ENCODE measurements around the gene C15orf39. TPM values are rescaled to one million over a fixed set of nuclear protein-coding genes. Genes with fewer than 3 reads are reported as not detected.

Gene C15orf39
- total RNA-seq, 2 donors from 2014 or later, result 17.9 to 96.3 TPM

GRCh38 chr15:75229191-75230015 lies 27.7 kb downstream of the C15orf39 start:
- WGBS, result 92% methylated on average over 21 of the region's 21 CpGs
- DNase-seq (ENCODE audit: low spot score), result no peak
- intact Hi-C loops (cut with DNase I), result no loop called here
- Histone ChIP-seq H3K27ac (no peak overlapping the region), H3K9me3 (no peaks in the 10 kb centered on the region), H3K4me3 (no peak overlapping the region), H3K36me3 (no peaks in the 10 kb centered on the region), H3K27me3 (replicated peaks; ENCODE audit: insufficient read depth) (no peaks in the 10 kb centered on the region), H3K4me1 (replicated peaks) (no peaks in the 10 kb centered on the region)
- TF ChIP-seq POLR2A (IDR thresholded peaks at IDR 0.05) (no peak), CTCF (IDR thresholded peaks at IDR 0.05) (no peak), POLR2AphosphoS5 (IDR thresholded peaks at IDR 0.05) (no peak)

GRCh38 chr15:75230016-75230343 lies 28.3 kb downstream of the C15orf39 start:
- no peaks in the 10 kb centered on the region for H3K9me3 ChIP-seq
- intact Hi-C loops (cut with DNase I), result no loop called here
- peaks cover under 1% of the 10 kb centered on the region for H3K27me3 ChIP-seq (replicated peaks; ENCODE audit: insufficient read depth)
- no peak for DNase-seq (ENCODE audit: low spot score)
- no peak for TF ChIP-seq POLR2A (IDR thresholded peaks at IDR 0.05)
- TF ChIP-seq POLR2AphosphoS5 (IDR thresholded peaks at IDR 0.05), result no peak
- no peak for TF ChIP-seq CTCF (IDR thresholded peaks at IDR 0.05)
- WGBS, result 83% methylated on average over 2 of the region's 2 CpGs
- no peak overlapping the region for H3K27ac ChIP-seq
- H3K4me1 ChIP-seq (replicated peaks), result no peaks in the 10 kb centered on the region
- H3K4me3 ChIP-seq, result no peak overlapping the region
- H3K36me3 ChIP-seq, result no peaks in the 10 kb centered on the region

GRCh38 chr15:75230551-75231371 lies 29.1 kb downstream of the C15orf39 start:
- H3K27me3 ChIP-seq (replicated peaks; ENCODE audit: insufficient read depth), result peaks cover 4% of the 10 kb centered on the region
- TF ChIP-seq POLR2A (IDR thresholded peaks at IDR 0.05) (no peak), POLR2AphosphoS5 (IDR thresholded peaks at IDR 0.05) (no peak), CTCF (IDR thresholded peaks at IDR 0.05) (no peak)
- 83% methylated on average over 16 of the region's 16 CpGs for WGBS
- no peak for DNase-seq (ENCODE audit: low spot score)
- H3K36me3 ChIP-seq, result no peaks in the 10 kb centered on the region
- no peaks in the 10 kb centered on the region for H3K9me3 ChIP-seq
- intact Hi-C loops (cut with DNase I), result no loop called here
- H3K4me3 ChIP-seq, result no peak overlapping the region
- H3K4me1 ChIP-seq (replicated peaks), result no peaks in the 10 kb centered on the region
- no peak overlapping the region for H3K27ac ChIP-seq

GRCh38 chr15:75231836-75232235 lies 30.2 kb downstream of the C15orf39 start:
- Histone ChIP-seq H3K4me1 (replicated peaks) (no peaks in the 10 kb centered on the region), H3K27ac (no peak overlapping the region), H3K27me3 (replicated peaks; ENCODE audit: insufficient read depth) (peaks cover 4% of the 10 kb centered on the region), H3K9me3 (no peaks in the 10 kb centered on the region), H3K4me3 (no peak overlapping the region), H3K36me3 (no peaks in the 10 kb centered on the region)
- no peak for DNase-seq (ENCODE audit: low spot score)
- 73% methylated on average over 4 of the region's 4 CpGs for WGBS
- intact Hi-C loops (cut with DNase I), result no loop called here
- TF ChIP-seq CTCF (IDR thresholded peaks at IDR 0.05) (no peak), POLR2AphosphoS5 (IDR thresholded peaks at IDR 0.05) (no peak), POLR2A (IDR thresholded peaks at IDR 0.05) (no peak)

Data from prostate gland (tissue), 2 donors.